ENCODE measurements around the gene OR7C2. TPM values are rescaled to one million over a fixed set of nuclear protein-coding genes. Genes with fewer than 3 reads are reported as not detected.

Gene OR7C2
- total RNA-seq, 6 experiments from 2014 or later: not detected

DNA sequence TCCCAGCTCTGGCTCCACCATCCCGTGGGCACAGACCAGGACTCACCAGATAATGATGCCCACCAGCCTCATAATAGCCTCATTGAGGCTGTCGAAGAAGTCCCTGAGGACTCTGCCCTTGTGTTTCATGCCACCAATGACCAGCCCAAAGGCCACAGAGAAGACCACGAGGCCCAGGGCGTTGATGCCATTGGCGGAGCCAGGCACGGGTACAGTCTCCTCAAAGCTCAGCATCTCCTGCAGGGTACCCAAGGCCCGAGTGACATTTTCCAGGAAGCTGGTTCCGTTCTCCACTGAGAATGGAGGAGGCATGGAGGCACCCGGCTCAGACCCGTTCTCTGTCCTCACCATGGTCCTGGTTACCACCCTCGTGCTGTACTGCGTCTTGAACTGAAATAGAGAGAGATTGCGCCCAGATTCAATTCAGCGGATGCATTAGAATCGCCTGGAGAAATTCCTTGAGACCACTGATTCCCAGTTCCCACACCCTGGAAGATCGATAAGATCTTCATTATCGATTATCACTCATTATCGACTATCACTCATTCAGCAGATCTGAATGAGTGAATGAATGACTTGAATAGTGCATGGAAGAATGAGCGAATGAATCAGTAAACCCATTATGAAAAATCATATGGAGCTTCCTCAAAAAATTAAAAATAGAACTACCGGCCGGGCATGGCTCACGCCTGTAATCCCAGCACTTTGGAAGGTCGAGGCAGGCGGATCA is 20.8 kb downstream of the OR7C2 start:
- H3K9me3 Mint-ChIP-seq: peaks cover 26% of the 10 kb centered on the region
- DNase-seq: no peak
- no peak for TF ChIP-seq CTCF (IDR thresholded peaks at IDR 0.05)
- no peak overlapping the region for H3K27ac Mint-ChIP-seq
- no peaks in the 10 kb centered on the region for H3K27me3 Mint-ChIP-seq (ENCODE audit: insufficient read depth)
- no peaks in the 10 kb centered on the region for H3K4me1 Mint-ChIP-seq (ENCODE audit: low read depth)
- H3K4me3 Mint-ChIP-seq: no peak overlapping the region
- H3K36me3 Mint-ChIP-seq (ENCODE audit: low read depth): no peaks in the 10 kb centered on the region

DNA sequence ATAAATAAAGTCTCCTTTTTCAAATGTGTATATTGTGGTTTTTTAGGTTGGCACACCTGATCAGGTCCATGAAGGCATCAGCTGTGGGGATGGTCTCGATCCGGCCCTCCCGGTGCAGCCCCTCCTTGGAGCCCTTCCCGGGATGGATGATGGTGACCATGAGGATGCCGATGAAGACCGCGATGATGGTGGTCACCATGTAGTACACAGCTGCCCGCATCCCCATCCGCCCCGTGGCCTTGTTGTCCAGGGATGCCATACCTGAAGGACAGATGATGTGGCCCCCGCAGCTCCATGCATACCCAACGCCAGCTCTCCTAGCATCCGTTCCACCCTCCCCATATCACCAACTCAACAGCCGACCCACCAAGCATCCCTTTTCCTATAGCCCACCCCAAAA is 27.0 kb downstream of the OR7C2 start:
- H3K27me3 Mint-ChIP-seq (ENCODE audit: insufficient read depth): no peaks in the 10 kb centered on the region; the same call in 1 of the 2 replicates
- H3K4me1 Mint-ChIP-seq (ENCODE audit: low read depth): no peaks in the 10 kb centered on the region

GRCh38 chr19:14971474-14971873 is 30.2 kb downstream of the OR7C2 start:
- peaks cover 43% of the 10 kb centered on the region for H3K9me3 Mint-ChIP-seq
- no peaks in the 10 kb centered on the region; the same call in 1 of the 2 replicates for H3K27me3 Mint-ChIP-seq (ENCODE audit: insufficient read depth)
- H3K4me3 Mint-ChIP-seq: no peak overlapping the region
- peaks cover 10% of the 10 kb centered on the region for H3K36me3 Mint-ChIP-seq (ENCODE audit: low read depth)
- H3K4me1 Mint-ChIP-seq (ENCODE audit: low read depth): no peaks in the 10 kb centered on the region
- no peak overlapping the region for H3K27ac Mint-ChIP-seq
- no peak for DNase-seq
- no peak for TF ChIP-seq CTCF (IDR thresholded peaks at IDR 0.05)

More for the DNA sequence above, 27.0 kb downstream of the OR7C2 start:
- peaks cover 10% of the 10 kb centered on the region for H3K36me3 Mint-ChIP-seq (ENCODE audit: low read depth)
- DNase-seq: no peak
- H3K9me3 Mint-ChIP-seq: peaks cover 44% of the 10 kb centered on the region
- TF ChIP-seq CTCF (IDR thresholded peaks at IDR 0.05): no peak
- no peak overlapping the region for H3K4me3 Mint-ChIP-seq
- no peak overlapping the region for H3K27ac Mint-ChIP-seq

GRCh38 chr19:14972676-14973075 is 31.4 kb downstream of the OR7C2 start:
- Mint-ChIP-seq H3K36me3 (ENCODE audit: low read depth) (peaks cover 10% of the 10 kb centered on the region), H3K4me3 (no peak overlapping the region), H3K4me1 (ENCODE audit: low read depth) (no peaks in the 10 kb centered on the region), H3K9me3 (peaks cover 43% of the 10 kb centered on the region), H3K27me3 (ENCODE audit: insufficient read depth) (no peaks in the 10 kb centered on the region; the same call in 1 of the 2 replicates), H3K27ac (no peak overlapping the region)
- no peak for DNase-seq
- TF ChIP-seq CTCF (IDR thresholded peaks at IDR 0.05): no peak

GRCh38 chr19:14974488-14974887 is 33.2 kb downstream of the OR7C2 start:
- H3K27ac Mint-ChIP-seq: no peak overlapping the region
- H3K36me3 Mint-ChIP-seq (ENCODE audit: low read depth): no peaks in the 10 kb centered on the region; the same call in 1 of the 2 replicates
- no peaks in the 10 kb centered on the region for H3K4me1 Mint-ChIP-seq (ENCODE audit: low read depth)
- no peak overlapping the region for H3K4me3 Mint-ChIP-seq
- peaks cover 28% of the 10 kb centered on the region for H3K9me3 Mint-ChIP-seq
- DNase-seq: no peak
- TF ChIP-seq CTCF (IDR thresholded peaks at IDR 0.05): no peak
- no peaks in the 10 kb centered on the region; the same call in 1 of the 2 replicates for H3K27me3 Mint-ChIP-seq (ENCODE audit: insufficient read depth)

All from HFFc6 (cell line).